NCI-H2107 treated with DMSO at 0.1 percent for 48 hours (cell line): ENCODE measurements around the gene RAB15.

Experiments
- DNase-seq: peaks from one replicate; lab custom pipeline; 2025; ENCODE audit not compliant: unreplicated experiment; lab: John Stamatoyannopoulos, UW

Gene RAB15

DNA sequence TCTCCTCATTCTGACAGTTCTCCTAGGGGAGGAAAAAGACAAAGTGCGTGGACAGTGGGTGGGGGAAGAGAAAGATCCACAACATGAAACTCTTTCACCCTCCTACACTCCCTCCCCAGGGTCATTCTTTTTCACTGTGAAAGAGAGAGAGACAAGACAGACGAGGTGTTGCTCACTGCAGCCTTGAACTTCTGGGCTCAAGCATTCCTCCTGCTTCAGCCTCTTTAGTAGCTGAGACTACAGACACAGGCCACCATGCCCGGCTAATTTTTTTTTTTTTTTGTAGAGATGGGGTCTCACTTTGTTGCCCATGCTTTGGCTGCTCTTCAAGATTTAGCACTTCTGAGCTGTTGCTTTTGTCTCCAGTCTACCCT lies 32.3 kb downstream of the RAB15 start:
- no peak for DNase-seq

DNA sequence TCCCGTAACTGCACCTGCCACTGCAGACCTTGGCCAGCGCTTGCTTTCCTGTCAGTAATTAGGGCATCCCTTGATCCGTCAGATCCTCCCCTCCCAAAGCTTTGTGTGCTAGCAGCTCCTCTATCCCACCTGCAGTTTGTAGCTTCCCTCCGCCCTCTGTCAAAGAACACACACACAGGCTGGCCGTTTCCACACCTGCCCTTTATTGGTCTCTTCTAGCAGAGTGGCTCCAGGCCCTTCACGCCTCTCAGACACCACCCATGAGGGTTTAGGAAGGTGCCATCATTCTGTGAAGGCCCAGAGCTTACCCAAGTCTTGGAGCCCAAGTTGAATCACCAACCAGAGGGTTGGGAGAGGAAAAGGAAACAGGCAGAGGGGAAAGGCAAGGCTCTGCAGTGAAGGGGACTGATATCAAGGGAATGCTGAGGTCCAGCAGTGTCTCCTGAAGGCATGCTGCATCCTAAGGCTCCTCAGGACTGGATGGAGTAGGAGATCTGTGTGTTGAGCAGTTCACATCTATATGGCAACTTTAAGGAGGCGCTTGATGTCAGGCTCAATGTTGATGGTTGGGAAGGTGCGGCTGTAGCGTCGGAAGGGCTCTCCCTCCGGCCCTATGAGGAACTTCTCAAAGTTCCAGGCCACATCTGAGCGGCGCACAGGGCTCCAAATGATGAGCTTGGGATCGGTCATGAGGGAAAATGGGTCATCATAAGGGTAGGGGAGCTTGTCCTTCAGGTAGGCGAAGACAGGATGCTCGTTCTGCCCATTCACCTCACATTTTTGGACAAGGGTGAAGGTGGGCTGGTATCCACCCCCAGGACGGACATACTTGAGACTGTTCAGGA lies 32.9 kb downstream of the RAB15 start:
- DNase-seq = peak; percentile 91

DNA sequence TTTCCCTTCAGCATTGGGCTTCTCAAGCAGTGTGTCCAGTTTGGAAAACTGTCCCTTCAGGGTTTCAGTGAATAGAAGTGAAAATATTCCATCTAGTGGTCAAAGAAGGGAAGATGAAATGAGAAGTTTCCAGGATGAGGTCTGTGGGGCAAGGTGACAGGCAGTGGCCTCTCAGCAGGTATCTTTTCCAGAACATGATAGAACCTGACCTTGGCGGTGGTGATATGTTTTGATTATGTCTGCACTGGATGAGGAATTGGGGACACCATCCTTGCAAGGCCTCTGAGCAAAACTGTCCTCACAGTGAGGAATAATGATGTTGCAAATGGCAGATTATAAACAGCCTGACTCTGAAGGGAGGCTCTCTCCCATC lies 34.3 kb downstream of the RAB15 start:
- peak; percentile 56 for DNase-seq

DNA sequence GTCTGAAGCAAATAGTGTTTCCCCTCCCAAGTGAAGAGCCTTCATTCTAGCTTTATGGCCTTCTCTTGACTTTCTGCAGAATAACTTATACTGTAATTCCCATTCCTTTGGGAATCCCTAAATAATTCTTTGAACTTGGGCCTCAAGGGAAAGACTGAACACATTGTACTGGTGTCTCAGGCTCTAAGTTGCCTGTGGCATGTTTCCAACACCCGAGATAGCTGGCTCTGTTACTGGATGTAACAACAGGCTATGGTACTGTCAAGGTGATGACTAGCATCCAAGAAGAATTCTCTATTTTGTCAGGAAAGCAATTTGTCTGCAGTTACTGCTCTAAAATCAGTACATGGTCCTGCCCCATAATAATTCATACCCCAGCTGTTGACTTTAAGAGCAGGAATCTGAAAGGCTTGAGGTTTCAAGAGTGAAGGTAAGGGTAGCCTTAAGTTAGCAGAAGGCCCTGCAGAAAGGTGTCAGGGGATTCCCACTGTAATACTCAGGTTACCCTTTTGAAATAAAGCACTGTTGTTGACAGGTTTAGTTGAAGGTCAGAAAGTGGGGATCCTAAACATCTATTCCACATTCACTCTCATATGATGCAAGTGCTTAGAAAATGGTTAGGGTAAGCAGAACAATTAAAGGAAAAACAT lies 34.8 kb downstream of the RAB15 start:
- DNase-seq = no peak

DNA sequence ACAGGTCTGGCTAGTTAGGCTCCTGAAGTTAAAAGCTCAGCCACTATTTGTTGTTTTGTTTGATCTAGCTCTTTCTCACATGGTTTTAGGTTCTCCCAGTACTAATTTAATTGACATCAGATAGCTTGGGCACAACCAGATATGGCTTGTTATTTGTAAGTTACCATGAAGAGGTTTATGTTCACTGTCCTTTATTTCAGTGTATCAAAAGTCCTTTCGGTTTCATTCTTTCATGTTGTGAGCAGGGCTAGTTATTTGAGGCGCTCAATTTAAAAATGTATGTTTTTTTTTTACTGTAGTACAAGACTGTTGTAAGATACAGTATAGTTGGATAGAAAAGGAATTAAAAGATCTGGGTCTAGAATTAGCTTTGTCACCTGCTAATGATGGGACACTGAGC lies 36.6 kb downstream of the RAB15 start:
- peak; percentile 41 for DNase-seq

- no peak for DNase-seq
These were observed 37.7 kb downstream of the RAB15 start for GRCh38 chr14:64934338-64934929.

- no peak for DNase-seq
These were observed 39.9 kb downstream of the RAB15 start for GRCh38 chr14:64932231-64932630.

- DNase-seq = no peak
These were observed 41.0 kb downstream of the RAB15 start for GRCh38 chr14:64931123-64931522.

- DNase-seq = no peak
These were observed 41.9 kb downstream of the RAB15 start for GRCh38 chr14:64930085-64930843.

- no peak for DNase-seq
These were observed 43.1 kb downstream of the RAB15 start for GRCh38 chr14:64929014-64929359.

DNA sequence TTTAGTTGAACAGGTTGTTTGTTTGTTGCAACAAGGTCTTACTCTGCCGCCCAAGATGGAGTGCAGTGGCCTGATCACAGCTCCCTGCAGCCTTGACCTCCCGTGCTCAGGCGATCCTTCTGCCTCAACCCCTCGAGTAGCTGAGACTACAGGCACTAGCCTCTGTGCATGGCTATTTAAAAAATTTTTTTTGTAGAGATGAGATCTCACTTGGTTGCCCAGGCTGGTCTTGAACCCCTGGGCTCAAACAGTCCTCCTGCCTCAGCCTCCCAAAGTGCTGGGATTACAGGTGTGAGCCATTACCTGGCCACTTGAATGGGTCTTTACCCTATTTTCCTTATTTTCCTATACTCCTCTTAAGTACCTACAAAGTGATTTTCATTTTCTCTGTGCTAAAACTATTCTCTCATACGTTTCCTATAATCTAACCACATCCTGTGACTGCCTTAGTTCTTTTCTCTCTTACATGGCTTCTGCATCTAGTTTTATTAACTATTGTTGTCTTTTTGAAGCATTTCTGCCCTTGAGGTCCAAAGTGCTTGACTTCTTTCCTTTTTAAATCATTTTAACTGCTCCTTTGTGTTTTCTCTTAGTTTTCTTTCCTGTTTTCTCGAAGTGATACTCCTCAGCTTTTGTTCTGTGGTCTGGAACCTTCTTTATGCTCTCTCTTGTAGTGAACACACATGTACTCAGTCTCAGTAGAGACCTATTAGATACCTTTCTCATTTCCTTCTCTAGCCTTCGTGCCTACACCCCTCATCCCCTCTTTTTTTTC lies 43.7 kb downstream of the RAB15 start:
- no peak for DNase-seq

- DNase-seq = no peak
These were observed 45.1 kb downstream of the RAB15 start for GRCh38 chr14:64927031-64927430.

DNA sequence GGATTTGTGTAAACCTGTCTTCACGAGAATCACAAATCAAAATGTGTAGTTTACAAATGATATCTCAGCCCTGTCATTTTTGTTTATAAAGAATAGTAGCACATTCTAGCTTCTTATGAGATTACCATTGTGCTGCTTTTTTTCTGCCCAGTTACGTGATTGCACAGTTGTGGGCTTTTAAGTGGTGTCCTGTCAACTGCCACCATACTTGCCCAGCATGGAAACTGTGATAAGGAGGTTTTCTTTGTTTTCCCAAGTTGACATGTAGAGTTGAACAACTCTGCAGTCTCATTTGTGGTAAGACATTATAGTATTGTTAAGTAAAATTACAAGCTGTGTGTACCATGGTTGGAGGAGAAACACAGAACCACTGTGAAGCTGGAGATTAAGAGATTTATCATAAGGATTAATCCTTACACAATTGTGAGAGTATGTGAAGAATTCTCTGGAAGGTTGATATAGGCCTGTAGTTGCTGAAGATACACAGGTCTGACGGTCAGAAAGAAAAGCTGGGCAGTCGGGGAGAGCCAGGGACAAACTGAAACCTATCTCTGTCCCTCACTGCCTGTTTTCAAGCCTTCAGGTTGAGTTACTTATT lies 45.6 kb downstream of the RAB15 start:
- DNase-seq = no peak

- no peak for DNase-seq
These were observed 49.1 kb downstream of the RAB15 start for GRCh38 chr14:64923015-64923414.

DNA sequence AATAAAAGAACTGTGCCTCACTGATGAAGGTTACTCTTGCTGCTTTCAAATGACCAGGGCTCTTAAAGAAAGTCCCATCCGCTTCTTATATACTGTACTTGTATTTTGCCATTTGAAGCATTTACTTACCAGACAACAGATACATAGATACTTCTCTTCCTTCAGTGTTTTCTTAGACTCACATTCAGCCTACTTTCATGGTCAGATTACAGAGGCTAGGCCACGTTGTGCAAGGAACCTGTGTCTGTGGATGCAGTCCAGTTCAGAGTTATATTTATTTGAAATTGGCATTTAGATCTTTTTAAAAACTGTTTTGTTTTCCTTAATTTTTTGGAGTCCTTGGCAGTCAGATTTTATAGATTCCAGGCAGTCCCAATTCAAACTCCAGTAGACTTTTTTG lies 51.7 kb downstream of the RAB15 start:
- DNase-seq = no peak

DNA sequence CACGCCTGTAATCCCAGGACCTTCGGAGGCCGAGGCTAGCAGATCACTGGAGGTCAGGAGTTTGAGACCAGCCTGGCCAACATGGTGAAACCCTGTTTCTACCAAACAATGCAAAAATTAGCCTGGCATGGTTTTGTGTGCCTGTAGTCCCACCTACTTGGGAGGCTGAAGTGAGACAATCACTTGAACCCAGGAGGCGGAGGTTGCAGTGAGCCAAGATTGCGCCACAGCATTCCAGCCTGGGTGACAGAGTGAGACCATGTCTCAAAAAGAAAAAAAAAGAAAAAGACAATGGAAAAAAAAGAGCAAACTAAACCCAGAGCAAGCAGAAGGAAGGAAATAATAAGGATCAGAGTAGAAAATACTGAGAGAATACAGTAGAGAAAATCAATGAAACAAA lies 52.5 kb downstream of the RAB15 start:
- no peak for DNase-seq

DNA sequence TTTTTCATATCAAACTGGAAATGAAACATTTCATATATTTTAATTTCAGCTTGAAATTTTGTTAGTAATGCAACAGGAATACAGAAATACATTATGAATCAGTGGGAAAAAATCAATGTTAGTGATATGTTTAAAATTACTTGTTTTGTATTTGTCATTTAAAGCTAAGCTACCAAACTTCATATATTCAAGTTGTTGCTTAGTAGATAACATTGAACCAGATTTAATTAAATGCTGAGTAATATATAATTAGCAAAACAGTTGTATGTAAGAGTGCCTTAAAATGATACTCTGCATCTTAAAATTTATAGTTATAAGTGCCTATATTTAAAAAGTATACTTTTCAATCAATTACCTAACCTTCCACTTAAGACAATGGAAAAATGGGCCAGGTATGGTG lies 52.9 kb downstream of the RAB15 start:
- no peak for DNase-seq

DNA sequence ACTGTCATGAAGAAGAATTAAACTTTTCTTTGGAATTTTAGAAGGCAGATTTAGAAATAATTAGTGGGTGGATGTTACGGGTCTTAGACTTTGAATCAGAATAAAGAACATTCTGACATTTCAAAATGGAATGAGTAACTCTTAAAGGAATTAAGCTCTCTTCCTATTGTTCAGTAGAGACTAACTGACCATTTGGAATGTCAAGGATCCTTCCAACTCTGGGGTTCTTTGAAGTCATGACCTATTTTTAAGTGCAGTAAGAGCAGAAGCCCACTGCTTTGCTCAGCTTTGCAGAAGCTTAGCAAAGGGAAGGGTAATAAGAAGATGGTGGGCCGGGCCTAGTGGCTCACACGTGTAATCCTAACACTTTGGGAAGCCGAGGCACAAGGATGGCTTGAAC lies 53.9 kb downstream of the RAB15 start:
- DNase-seq = no peak

- no peak for DNase-seq
These were observed 56.3 kb downstream of the RAB15 start for GRCh38 chr14:64915797-64916196.

GRCh38 chr14:64915029-64915424 lies 57.1 kb downstream of the RAB15 start:
- DNase-seq = no peak
